ENCODE measurements around the gene MT1X. TPM values are rescaled to one million over a fixed set of nuclear protein-coding genes. Genes with fewer than 3 reads are reported as not detected.

Gene MT1X
- total and polyA plus RNA-seq, 2 experiments from 2014 or later = 113 to 126 TPM

DNA sequence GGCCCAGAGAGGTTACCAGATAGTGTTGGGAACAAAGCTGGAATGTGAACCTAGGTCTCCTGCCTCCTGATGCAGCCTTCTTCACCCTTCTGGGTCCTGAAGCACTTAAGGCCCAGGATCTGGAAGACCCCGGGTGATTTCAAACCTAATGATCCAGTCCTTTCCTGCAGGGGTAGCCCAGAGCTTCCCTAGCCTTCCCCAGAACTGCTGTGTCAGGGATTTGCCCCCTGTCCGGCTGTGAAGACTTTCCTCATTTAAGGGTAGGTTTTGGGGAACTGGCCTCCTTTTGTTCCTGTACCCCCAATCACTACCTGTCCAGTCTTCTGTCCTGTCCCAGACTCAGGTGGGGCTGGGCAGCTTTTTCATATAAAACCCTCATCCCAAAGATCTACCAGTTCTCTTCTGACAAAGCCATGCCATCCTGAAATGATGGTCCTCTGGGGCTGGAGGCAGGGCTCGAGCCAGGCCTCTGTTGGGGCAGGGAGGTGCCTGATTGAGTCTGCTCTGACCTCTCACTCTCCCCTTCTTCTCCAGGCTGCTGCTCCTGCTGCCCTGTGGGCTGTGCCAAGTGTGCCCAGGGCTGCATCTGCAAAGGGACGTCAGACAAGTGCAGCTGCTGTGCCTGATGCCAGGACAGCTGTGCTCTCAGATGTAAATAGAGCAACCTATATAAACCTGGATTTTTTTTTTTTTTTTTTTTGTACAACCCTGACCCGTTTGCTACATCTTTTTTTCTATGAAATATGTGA, 1.3 kb downstream of the MT1X start:
- Histone ChIP-seq H3F3A (ENCODE audit: insufficient read depth) (no peaks in the 10 kb centered on the region; the same call in 1 of the 2 replicates), H3K9ac (peak overlapping the region; percentile 76; the same call in 1 of the 2 replicates), H3K4me1 (ENCODE audit: insufficient read depth) (peaks cover 14% of the 10 kb centered on the region; the same call in 1 of the 2 replicates), H3K9me3 (ENCODE audit: low read depth) (no peaks in the 10 kb centered on the region), H3K79me2 (ENCODE audit: insufficient read depth) (no peaks in the 10 kb centered on the region), H3K4me2 (ENCODE audit: unreplicated experiment) (peak overlapping the region; percentile 80), H3K36me3 (ENCODE audit: low read depth) (no peaks in the 10 kb centered on the region), H3K27ac (no peak overlapping the region), H2AFZ (no peak overlapping the region), H3K9me2 (ENCODE audit: insufficient read depth) (no peaks in the 10 kb centered on the region), H4K20me1 (ENCODE audit: insufficient read depth) (no peaks in the 10 kb centered on the region), H3K4me3 (peak overlapping the region; percentile 79), H3K27me3 (replicated peaks; ENCODE audit: insufficient read depth) (no peaks in the 10 kb centered on the region)
- WGBS, 2 experiments (ENCODE audit: low coverage in 1 of 2, low lambda C conversion rate in 2 of 2, missing lambda C conversion rate in 2 of 2) = 58% methylated on average over 5 of the region's 5 CpGs
- in situ Hi-C loops (cut with MboI) = no loop called here
- DNase-seq = no peak
- TF ChIP-seq EZH2 (IDR thresholded peaks at IDR 0.05; ENCODE audit: insufficient read depth, poor library complexity, severe bottlenecking) (no peak), EZH2phosphoT487 (IDR thresholded peaks at IDR 0.05; ENCODE audit: insufficient read depth, low read depth) (no peak)

DNA sequence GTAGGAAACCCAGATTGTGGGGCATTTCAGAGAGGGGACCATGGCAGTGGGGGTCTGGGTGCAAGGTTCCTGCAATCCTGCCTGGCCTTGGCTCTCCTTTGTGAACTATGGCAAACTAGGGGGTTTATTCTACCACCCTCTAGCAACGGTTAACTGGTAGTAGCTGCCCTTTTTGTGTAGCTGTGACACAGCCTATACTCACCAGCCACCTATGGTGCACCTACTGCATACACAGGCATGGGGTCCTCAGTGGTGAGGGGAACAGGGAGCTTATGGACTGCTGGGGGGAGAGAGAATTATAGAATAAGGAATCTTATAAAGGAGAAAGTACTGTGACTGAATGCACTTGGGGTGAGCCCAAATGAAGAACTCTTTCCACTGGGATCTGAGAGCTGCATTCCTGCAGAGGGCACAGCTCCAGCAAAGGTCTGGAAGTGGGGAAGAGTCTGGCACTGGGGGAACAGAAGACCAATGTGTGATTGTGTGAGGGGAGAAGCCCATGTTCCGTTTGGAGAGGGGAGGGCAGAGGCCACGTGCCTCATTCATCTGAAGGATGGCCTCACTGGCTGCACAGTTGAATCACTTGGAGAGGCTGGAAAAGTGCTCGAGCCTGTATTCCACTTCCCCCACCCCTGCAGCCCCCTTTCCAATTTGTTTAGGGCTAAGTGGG, 2.1 kb downstream of the MT1X start:
- Histone ChIP-seq H3K79me2 (ENCODE audit: insufficient read depth) (no peaks in the 10 kb centered on the region), H3K4me3 (no peak overlapping the region), H3K9me2 (ENCODE audit: insufficient read depth) (no peaks in the 10 kb centered on the region), H3K9me3 (ENCODE audit: low read depth) (no peaks in the 10 kb centered on the region), H4K20me1 (ENCODE audit: insufficient read depth) (no peaks in the 10 kb centered on the region), H2AFZ (no peak overlapping the region), H3F3A (ENCODE audit: insufficient read depth) (no peaks in the 10 kb centered on the region; the same call in 1 of the 2 replicates), H3K9ac (no peak overlapping the region), H3K4me2 (ENCODE audit: unreplicated experiment) (no peak overlapping the region), H3K4me1 (ENCODE audit: insufficient read depth) (peaks cover 15% of the 10 kb centered on the region; the same call in 1 of the 2 replicates), H3K27ac (no peak overlapping the region), H3K36me3 (ENCODE audit: low read depth) (no peaks in the 10 kb centered on the region), H3K27me3 (replicated peaks; ENCODE audit: insufficient read depth) (no peaks in the 10 kb centered on the region)
- TF ChIP-seq EZH2 (IDR thresholded peaks at IDR 0.05; ENCODE audit: insufficient read depth, poor library complexity, severe bottlenecking) (no peak), EZH2phosphoT487 (IDR thresholded peaks at IDR 0.05; ENCODE audit: insufficient read depth, low read depth) (no peak)
- in situ Hi-C loops (cut with MboI) = no loop called here
- WGBS, 2 experiments (ENCODE audit: low coverage in 1 of 2, low lambda C conversion rate in 2 of 2, missing lambda C conversion rate in 2 of 2) = 29 to 52% methylated on average over 4 of the region's 4 CpGs
- no peak for DNase-seq

DNA sequence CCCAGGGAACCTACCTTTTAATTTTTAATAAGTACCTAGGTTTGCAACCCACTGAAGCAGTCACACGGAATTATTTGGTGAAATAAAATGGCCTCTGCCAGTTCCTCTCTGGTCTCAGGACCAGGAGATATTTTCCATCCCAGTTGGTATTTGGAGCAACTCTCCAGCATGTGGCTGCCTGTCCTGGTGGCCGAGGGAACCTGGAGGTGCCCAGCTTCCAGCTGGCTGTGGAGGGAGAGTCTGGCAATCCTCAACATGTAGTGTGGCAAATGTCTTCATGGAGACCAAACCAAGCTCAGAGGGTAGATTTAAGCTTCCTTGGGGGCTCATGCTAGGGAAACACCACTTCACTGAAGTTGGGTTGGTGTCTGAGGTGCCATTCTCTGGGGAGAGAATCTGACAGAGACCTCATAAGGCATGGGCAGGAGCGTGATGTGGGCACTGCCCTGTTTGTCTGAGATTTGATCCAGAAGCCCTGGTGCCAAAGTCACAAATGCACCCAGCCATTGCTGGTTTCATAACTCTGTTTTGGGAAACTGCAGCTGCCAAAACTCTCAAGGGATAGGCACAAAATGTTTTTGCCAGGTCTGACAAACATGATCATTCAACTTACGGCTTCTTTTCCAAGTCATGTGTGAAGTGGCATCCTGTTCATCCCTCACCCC, 2.8 kb downstream of the MT1X start:
- Histone ChIP-seq H3K9me3 (ENCODE audit: low read depth) (no peaks in the 10 kb centered on the region), H3F3A (ENCODE audit: insufficient read depth) (no peaks in the 10 kb centered on the region; the same call in 1 of the 2 replicates), H3K4me1 (ENCODE audit: insufficient read depth) (peaks cover 17% of the 10 kb centered on the region; the same call in 1 of the 2 replicates), H3K4me2 (ENCODE audit: unreplicated experiment) (no peak overlapping the region), H3K9ac (no peak overlapping the region), H2AFZ (no peak overlapping the region), H3K4me3 (no peak overlapping the region), H3K9me2 (ENCODE audit: insufficient read depth) (no peaks in the 10 kb centered on the region), H3K27me3 (replicated peaks; ENCODE audit: insufficient read depth) (no peaks in the 10 kb centered on the region), H3K79me2 (ENCODE audit: insufficient read depth) (no peaks in the 10 kb centered on the region), H3K27ac (no peak overlapping the region), H3K36me3 (ENCODE audit: low read depth) (no peaks in the 10 kb centered on the region), H4K20me1 (ENCODE audit: insufficient read depth) (no peaks in the 10 kb centered on the region)
- TF ChIP-seq EZH2phosphoT487 (IDR thresholded peaks at IDR 0.05; ENCODE audit: insufficient read depth, low read depth) = no peak
- TF ChIP-seq EZH2 (IDR thresholded peaks at IDR 0.05; ENCODE audit: insufficient read depth, poor library complexity, severe bottlenecking) = no peak
- in situ Hi-C loops (cut with MboI) = no loop called here
- no peak for DNase-seq
- 58 to 60% methylated on average over 4 of the region's 4 CpGs for WGBS, 2 experiments (ENCODE audit: low coverage in 1 of 2, low lambda C conversion rate in 2 of 2, missing lambda C conversion rate in 2 of 2)

DNA sequence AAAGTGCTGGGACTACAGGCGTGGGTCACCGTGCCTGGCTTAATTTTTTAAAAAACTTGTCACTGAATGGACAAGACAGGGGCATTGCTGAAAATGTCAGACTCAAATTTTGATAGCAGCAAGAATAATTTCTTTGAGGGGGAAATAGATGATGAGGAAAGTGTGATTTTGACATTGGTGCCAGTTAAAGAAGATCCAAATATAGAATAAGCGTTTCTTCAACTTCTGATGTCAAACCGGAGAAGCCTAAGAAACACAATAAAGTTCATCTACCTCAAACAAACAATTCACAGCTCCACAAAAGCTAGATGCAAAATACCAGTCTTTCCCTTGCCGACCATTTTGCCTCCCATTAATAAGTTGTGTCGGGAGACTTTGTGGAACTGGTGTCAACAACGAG, 4.5 kb downstream of the MT1X start:
- TF ChIP-seq EZH2 (IDR thresholded peaks at IDR 0.05; ENCODE audit: insufficient read depth, poor library complexity, severe bottlenecking) = no peak
- Histone ChIP-seq H3K79me2 (ENCODE audit: insufficient read depth) (no peaks in the 10 kb centered on the region), H3K9me3 (ENCODE audit: low read depth) (no peaks in the 10 kb centered on the region), H3F3A (ENCODE audit: insufficient read depth) (no peaks in the 10 kb centered on the region), H3K36me3 (ENCODE audit: low read depth) (no peaks in the 10 kb centered on the region), H3K4me3 (no peak overlapping the region), H3K9me2 (ENCODE audit: insufficient read depth) (no peaks in the 10 kb centered on the region), H2AFZ (no peak overlapping the region), H4K20me1 (ENCODE audit: insufficient read depth) (no peaks in the 10 kb centered on the region), H3K27me3 (replicated peaks; ENCODE audit: insufficient read depth) (no peaks in the 10 kb centered on the region), H3K4me1 (ENCODE audit: insufficient read depth) (peaks cover 15% of the 10 kb centered on the region), H3K27ac (no peak overlapping the region), H3K9ac (no peak overlapping the region), H3K4me2 (ENCODE audit: unreplicated experiment) (no peak overlapping the region)
- in situ Hi-C loops (cut with MboI) = no loop called here
- WGBS, 2 experiments (ENCODE audit: low coverage in 1 of 2, low lambda C conversion rate in 2 of 2, missing lambda C conversion rate in 2 of 2) = 93 to 95% methylated on average over 7 of the region's 7 CpGs
- no peak for DNase-seq

Measured in GM23248 (cell line).